Stimulated activated CD4-positive, alpha-beta T cell treated with anti-CD3 and anti-CD28 coated beads, TNF-alpha, amount 100 ng/mL, for 24 hours (primary cell): ENCODE measurements around the gene INPPL1.
A peak's percentile ranks its signal among the peaks of the same experiment; 100 is the strongest.

Experiments used
- DNase-seq, 3 experiments: peaks; one replicate each; pipeline ENCODE4 v3.0.0-alpha.2; 2020; ENCODE audit warnings: low read depth in 3 of 3

Gene INPPL1

GRCh38 chr11:72216638-72217037 lies 7.9 kb upstream of the INPPL1 start, which contains the start of gene FOLR2:
Gene FOLR2, plus strand, starts transcription at chr11:72216794. Its CDS starts 1,791 bp downstream, at chr11:72218585.
- DNase-seq = no peak

GRCh38 chr11:72217841-72218240 lies 6.7 kb upstream of the INPPL1 start:
- DNase-seq = no peak

GRCh38 chr11:72218251-72218745 lies 6.3 kb upstream of the INPPL1 start:
- no peak for DNase-seq

GRCh38 chr11:72220696-72221363 lies 3.7 kb upstream of the INPPL1 start:
- no peak for DNase-seq

GRCh38 chr11:72221386-72222075 lies 3.0 kb upstream of the INPPL1 start:
- DNase-seq = no peak

GRCh38 chr11:72222106-72222891 lies 2.3 kb upstream of the INPPL1 start:
- DNase-seq = no peak

- DNase-seq = peak; percentile 86 to 94 (median 88)
Measured at GRCh38 chr11:72222907-72223614, 1.5 kb upstream of the INPPL1 start.

GRCh38 chr11:72223615-72224563 lies 678 bp upstream of the INPPL1 start:
- DNase-seq = peak in 1 of 3 experiments; percentile 58

- no peak for DNase-seq
Measured at GRCh38 chr11:72225411-72225951, 914 bp downstream of the INPPL1 start.

GRCh38 chr11:72226701-72227100 lies 2.1 kb downstream of the INPPL1 start:
- DNase-seq = no peak

- no peak for DNase-seq
Measured at GRCh38 chr11:72227316-72228228, 3.0 kb downstream of the INPPL1 start.

- no peak for DNase-seq
Measured at GRCh38 chr11:72228229-72228843, 3.8 kb downstream of the INPPL1 start.

GRCh38 chr11:72228844-72229231 lies 4.3 kb downstream of the INPPL1 start:
- DNase-seq = no peak

- DNase-seq = no peak
Measured at GRCh38 chr11:72229336-72229924, 4.9 kb downstream of the INPPL1 start.

GRCh38 chr11:72229925-72230763 lies 5.6 kb downstream of the INPPL1 start:
- no peak for DNase-seq

GRCh38 chr11:72230764-72231365 lies 6.3 kb downstream of the INPPL1 start:
- DNase-seq = no peak
